NCI-H1092 treated with DMSO at 0.1 percent for 48 hours (cell line): Measurements from ENCODE around the gene ADGRB2.

Source experiments
- DNase-seq: peaks from one replicate; lab custom pipeline; 2025; lab: John Stamatoyannopoulos, UW

ADGRB2 gene

DNA sequence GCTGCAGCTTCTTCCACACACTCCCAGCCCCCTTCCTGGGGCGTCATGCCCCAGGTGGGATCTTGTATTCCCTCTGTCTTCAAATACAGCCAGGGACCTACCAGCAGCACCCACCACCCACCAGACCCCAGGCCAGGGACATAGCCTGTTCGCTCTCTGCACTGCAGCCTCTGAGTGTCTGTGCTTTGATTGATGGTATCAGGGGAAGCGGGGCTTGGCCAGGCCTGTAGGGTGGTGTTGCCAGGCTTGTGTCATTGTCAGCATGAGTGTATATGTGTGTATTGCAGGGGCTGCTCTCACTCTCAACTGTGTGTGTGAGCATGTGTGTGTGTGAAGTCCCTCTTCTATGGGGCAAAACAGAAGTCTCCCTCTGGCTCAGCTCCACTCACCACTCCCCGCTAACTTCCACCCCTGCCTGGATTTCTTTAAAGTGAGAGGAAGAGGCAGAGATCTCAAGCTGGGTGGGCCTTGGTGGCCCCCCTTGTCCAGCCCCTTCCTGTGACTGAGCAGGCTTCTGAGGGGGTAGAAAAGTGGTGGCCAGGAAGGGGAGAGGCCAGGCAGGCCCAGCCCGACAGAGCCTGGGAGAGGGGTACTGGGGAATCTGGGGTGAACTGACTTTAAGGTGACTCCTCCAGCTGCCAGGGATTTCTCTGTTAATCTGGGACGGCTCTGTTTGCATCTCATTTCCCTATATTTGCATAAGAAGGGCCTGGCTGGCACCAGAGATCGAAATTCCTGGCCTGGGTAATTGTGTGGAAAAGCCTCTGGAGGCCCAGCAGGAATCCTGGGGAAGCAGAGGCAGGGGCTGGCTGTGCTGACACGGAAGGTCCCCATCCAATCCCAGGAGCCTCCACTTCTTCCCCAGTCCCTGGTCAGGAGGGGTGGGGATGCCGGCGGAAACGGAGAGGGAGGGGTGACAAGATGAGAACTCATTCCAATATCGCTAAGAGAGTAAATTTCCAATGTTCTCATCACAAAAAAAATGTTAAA is 18.6 kb upstream of the ADGRB2 start:
- no peak for DNase-seq

DNA sequence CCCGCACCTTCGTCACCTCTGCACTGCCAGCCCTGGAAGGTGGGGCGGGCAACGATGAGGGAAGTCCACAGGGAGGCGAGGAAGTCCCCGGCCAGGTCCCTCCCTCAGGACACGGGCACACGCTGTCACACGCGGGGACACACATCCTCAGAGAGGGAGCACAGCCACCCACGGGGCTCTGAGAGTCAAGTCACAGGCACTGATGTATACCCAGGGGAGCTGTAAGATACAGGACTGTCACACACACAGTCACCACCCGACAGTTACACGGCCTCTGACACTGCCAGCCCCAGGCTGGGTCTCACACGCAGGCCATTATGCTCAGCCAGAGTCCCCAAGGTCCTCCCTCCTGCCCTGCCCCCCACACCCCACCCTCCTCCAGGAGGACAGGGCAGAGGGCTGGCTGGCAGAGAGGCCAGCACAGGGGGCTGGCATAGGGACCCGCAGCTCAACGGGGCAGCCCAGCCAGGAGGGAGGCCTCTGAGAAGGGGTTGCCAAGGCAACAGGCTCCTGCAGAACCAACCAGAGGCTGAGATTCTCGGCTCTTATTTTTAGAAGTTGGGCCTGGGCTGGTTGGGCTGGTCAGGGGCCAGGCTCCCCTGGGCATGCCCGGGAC is 17.7 kb upstream of the ADGRB2 start:
- no peak for DNase-seq

DNA sequence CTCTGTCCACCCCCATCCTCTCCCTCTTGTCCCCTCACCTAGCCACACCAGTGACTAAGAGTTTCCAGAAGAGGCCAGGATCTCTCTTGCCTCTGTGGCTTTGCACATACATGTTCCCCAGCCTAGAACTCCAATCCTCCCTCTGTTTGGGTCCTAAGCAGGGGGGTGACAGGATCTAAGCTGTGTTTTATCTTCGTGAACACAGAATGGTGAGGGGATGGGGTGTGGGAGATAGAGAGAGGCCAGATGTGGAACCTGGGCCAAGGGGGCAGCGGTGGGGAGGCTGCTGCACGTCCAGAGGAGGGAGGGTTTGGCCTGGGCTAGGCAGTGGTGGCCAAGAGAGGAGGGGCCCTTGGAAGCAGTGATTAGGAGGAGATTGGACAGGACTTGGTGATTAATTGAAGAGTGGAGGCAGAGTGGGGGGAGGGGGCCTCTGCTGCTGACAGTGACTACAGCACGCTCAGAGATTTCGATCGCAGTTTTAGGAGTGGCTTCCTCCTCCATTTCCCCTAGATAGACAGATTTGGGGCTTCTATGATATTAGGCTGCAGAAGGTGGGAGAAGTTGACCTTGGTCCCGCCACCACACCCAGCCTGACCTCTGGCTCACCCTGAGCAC is 17.1 kb upstream of the ADGRB2 start:
- DNase-seq = no peak

DNA sequence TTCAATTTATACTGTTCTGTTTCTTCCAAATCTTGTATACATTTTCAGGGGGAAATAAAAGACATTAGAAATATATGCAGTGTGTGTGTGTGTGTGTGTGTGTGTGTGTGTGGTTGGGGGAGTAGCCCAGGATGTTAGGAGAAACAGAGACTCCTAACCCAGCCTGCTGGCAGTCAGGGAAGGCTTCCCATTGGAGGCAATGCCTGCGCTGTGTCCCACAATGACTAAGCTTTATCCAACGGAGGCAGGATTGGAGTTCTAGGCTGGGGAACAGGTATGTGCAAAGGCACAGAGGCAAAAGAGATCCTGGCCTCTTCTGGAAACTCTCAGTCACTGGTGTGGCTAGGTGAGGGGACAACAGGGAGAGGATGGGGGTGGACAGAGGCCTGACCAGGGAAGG is 16.5 kb upstream of the ADGRB2 start:
- no peak for DNase-seq

DNA sequence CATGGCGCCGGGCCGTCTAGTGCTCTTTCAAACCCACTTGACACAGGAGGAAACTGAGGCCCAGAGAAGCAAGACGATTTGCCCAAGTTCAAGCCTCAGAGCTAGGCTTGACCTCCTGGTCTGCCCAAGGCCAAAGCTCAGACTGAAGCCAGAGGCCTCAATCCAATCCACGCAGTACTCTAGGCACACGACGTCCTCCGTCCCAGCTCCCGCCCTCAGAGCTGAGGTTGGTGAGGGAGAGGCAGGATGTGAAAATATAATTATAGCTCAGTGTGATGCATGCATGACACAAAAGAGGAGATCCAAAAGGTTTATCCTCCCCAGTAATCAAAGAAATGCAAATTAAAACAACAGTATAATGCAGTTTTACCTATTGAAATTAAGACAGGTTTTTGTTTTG is 15.5 kb upstream of the ADGRB2 start:
- DNase-seq = no peak

DNA sequence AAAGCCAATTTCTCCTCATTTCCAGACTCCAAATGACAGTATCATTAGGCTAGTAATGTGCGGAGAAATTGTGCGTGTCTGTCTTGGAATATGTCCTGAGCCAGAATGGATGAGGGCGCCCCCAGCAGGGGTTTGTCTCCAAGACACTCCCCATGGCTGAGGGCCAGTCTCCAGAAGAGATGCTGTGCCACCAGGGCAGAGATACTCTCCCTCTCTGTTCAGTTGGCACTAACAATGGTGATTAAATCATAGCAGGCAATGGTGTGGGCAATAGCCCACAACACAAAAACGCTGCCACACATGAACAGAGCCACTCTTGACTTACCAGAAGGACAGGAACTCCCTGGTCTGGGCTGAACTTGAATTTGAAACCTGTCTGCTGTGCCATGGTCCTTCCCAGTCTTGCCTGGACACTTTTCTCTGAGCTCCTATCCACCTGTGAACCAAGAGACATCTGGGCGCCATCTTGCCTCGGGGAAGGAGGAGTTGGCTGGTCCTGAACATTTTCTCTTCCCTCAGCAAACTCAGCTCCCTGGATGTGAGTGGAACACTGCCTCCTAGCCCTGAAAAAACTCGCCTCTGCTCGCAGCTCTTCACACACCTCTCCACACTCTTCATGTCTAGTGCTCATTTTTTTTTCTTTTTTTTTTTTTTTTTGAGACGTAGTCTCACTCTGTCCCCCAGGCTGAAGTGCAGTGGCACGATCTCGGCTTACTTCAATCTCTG is 14.8 kb upstream of the ADGRB2 start:
- DNase-seq = no peak

DNA sequence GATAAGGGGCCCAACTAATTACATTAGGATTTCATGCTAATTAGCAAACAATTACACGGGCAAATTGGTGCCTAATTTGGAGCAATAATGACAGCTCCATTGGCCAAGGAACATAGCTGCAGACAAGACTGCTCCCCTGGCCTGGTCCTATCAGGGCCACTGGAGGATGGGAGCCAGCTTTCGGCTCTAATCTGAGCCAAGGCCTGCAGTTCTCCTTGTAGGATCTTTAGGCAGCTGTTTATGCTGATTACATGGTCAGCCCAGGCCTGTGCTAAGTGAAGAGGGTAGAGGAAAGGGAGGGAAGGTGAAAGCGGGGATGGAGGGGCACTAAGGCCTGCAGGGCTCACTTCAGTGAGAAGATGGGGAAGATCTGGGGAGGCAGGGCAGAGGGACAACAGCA is 12.4 kb upstream of the ADGRB2 start:
- DNase-seq = no peak

DNA sequence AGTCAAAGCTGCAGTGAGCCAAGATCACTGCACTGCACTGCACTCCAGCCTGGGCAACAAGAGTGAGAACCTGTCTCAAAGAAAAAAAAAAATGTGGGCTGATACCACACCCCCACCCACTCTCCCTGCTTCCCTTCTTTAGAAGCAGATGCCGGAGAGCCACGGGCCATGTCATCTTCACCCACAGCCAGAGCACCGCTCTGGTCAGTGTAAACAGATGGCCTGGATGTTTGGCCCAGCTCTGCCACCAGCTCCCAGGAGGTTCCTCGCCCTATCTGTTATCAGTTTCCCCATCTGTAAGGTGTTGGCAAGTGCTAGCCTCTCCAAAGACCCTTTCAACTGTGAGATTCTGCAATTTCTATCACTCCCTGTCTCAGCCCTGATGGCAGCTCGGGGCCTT is 11.9 kb upstream of the ADGRB2 start:
- no peak for DNase-seq

DNA sequence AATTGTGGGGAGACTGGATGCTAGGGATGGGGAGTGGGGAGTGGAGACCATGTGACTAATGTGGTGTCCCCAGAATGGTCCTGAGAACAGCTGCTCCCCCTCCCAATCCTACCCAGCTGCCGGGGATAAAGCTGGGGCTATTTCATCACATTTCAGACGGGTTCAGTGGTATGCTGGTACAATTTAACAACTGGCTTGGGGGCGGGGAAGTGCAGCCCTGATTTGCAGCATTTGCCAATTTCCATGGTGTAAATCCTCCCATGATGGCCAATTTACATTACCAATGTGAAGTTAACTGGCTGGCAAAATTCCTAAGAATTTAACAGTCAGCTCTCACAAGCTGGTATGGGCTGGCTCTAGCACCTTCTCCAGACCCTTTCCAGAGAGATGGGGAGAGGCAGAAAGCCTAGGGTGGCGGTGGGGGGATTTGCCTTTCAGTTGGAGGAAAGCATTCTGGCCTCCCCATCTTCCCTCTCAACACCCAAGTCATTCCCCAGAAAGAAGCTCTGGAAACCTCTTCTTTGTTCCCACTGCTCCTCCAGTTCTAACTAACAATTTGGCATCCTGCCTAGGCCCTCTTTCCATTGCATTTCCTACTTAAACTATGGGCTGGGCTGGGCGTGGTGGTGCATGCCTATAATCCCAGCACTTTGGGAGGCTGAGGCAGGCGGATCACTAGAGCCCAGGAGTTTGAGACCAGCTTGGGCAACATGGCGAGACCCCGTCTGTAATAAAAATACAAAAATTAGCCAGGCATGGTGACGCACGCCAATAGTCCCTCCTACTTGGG is 11.3 kb upstream of the ADGRB2 start:
- DNase-seq = no peak

DNA sequence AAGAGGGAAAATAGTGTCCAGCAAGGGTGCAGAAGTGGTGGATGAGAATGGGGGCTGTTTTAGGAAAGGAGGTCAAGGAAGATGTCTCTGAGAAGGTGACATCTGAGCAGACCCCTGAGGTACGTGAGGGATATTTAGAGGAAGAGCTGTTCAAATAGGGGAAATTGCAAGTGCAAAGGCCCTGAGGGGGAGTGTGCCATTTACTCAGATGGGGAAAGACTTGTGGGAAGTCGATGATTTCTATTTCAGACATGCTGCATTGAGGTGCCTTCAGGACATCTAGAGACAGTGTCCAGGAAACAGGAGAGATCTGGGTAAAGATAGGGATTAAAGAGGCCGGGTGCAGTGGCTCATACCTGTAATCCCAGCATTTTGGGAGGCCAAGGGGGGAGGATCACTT is 10.4 kb upstream of the ADGRB2 start:
- DNase-seq = no peak

DNA sequence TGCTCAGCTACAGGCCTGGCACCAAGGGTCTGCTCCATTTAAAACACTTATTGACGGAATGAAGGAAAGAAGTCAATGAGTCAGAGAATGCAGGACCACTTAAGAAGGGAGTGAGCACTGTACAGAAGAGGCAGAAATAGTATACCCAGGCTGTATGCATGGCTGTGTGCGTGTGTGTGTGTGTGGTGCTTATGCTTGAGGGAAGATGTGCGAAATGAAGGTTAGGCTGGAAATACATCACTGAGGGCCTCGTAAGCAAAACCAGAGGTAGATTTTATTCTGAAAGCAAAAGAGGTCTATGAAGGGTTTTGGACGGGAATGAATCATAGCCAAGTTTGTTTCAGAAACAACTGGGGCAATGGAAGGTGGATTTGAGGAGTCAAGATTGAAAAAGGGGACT is 9.7 kb upstream of the ADGRB2 start:
- no peak for DNase-seq

DNA sequence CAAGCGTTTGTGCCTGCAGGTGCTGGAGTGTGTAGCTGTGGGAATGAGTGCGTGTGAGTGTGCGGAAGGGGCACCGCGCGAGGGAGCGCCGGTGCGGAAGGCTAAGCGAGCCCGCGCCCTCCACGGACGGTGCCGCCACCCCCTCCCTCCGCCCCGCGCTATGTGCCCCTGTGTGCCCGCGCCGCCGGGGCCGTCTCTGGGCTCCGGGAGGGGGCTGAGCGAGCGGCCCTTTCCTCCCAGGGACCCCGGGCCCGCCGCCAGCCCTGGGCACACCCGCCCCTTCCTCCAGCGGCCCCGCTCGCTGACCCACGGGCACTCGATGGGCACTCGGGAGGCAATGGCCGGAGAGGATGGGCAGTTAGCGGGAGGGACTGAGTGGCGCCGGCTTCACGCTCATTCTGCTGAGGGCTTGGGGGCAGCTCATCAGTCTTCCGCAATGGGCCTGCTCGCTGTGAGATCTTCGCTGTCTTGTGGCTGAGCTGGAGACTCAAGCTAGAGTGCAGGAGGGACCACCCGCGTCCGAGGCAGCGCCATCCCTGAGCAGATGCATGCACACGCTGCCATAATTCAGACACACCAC is 8.6 kb upstream of the ADGRB2 start:
- DNase-seq = no peak

DNA sequence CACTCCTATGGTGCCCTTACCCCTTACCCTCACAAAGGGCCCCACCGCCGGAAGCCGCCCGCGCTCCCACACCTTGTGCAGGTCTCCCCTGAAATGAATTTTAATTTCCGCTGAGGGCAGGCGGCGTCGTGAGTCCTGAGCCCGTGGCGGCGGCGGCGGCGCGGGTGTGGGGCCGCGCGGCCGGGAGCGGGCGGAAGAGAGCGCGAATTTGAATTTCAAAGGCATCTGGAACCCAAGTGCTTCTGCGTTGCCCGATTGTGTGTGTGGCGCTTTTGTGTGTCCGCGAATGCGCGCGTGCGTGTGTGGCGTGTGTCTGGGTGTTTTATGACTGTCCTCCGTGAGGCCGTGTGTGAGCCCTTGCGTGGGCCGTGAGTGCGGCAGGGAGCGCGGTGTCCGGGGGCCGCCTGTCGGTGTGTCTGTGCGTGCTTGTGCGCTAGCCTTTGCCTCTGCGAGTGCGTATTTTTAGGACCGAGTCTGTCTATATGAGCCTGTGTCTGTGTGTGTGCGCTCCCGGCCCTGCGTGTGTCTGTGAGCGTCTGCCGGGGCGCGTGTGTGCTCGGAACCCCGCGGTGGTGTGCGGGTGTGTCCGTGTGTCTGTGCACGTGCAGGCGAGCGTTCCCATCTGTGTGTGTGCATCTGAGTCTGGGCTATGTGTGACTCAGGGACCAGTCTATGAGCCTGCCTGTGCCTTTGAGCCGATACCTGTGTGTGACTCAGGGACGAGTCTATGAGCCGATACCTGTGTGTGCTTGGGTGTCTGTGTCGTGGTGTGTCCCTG is 7.9 kb upstream of the ADGRB2 start:
- DNase-seq = no peak

DNA sequence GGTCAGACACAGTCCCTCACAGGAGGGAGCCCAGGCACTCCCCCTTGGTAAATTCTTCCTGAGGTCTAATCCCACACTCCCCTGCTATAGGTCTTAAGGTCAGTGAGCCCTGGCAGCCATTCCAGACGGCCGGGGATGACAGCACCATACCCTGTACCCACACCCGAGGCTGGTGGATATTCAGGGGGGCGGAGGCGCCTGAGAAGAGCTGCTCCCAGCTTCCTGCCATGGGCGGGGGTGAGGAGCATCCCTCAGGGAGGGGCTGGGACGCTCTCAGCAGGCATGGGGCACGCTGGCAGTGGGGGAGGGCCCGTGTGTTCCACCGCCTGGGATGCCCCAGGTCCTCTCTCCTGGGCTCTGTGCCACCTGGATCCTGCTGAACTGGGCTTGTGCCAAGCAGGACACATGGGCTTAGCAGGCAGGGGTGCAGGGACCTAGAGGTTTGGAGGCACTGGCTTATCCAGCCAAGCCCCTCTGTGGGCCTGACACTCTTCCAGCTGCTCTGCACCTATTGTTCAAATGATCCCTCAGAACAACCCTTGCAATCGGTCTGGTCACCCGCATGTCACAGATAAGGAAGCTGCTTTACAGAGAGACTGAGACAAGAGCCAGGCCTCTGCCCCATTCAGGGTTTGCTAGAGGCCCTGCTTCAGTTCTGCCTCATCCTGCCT is 5.7 kb upstream of the ADGRB2 start:
- DNase-seq = peak; percentile 65

DNA sequence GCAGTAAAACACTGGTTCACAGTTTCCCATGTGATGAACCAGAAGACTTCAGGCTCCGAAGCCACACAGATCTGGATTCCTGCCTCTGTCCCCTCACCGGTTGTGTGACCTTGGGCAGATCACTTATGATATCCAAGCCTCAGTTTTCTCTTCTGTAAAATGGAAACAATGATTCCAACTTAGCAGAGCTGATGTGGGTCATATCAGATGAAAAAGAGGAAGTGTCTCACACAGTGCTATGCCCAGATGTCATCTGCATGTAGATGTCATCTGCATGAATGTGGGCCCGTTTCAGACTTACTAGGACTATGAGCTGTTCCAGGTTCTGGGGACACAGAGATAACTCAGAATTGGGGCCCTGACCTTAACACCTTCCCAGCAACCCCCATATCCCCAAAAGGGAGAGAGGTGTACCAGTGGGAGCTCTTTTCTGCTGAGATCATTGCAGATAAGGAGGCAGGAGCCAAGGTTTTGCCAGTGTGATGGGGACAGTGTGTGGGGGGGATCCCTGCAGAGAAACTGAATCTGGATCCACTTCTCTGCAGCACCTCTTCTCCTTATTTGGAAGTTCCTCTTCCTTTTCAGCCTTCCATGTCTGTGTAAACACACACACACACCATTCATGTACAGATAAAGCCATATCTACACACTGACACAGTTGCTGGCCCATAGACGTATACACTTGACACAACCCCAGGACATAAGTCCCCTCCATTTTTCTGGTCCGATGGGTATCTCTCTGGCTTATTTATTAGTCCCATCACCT is 5.0 kb upstream of the ADGRB2 start:
- no peak for DNase-seq

DNA sequence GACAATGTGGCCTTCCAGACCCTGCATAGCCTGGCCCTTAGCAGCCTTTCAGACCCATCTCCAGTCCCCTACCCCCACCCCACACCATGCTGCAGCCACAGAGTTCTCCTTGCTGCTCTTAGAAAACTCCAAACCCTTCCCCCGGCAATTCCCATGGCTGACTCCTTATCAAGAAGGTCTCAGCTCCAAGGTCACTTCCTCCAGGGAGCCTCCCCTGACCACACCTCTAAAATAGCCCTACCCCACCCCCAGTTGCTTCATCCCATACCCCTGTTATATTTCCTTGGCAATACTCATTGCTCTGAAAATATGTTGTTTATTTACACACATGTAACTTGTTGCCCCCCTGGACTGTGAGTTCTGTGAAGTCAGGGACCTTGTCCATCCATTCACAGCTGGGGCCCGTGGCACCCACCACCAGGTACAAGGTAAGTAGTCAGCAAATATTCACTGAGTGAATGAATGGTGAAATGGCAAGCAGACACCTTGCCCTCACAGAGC is 4.3 kb upstream of the ADGRB2 start:
- no peak for DNase-seq

DNA sequence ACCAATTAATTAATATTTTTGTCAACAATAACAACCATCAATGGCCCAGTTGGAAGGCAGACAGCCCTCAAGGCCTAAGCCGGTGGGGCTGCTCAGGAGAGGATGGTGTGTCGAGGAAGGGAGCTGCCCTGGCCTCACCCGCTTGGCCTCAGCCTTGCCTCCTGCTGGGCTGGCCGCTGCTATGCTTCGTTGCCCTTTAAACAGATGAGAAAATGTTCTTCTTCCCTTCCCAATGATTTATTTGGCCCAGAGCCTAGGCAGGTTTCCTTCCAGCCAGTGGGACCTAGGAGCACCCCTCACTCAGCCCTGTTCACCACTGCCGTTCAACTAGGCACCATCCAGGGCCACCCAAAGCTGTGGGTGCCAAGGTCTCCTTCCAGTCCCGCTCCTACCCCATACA is 3.1 kb upstream of the ADGRB2 start:
- DNase-seq = peak; percentile 28

DNA sequence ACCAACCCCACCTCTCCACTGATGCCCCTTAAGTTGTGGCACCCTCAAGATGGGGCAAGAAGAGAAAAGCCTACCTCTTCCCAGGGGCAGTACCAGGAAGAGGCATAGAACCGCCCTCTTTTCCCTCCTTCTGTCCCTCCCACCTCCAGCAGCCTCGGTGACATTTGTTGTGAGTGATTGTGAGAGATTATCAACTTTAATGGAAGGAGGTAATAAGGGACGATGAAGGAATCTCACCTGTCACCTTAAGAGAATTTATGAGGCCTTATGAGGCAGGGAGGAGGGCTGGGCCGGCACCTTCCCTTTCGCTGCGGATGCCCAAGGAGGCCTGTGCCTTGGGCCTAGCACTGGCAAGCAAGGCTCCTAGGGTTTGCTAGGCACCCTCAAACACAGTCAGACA is 1.4 kb upstream of the ADGRB2 start:
- no peak for DNase-seq

DNA sequence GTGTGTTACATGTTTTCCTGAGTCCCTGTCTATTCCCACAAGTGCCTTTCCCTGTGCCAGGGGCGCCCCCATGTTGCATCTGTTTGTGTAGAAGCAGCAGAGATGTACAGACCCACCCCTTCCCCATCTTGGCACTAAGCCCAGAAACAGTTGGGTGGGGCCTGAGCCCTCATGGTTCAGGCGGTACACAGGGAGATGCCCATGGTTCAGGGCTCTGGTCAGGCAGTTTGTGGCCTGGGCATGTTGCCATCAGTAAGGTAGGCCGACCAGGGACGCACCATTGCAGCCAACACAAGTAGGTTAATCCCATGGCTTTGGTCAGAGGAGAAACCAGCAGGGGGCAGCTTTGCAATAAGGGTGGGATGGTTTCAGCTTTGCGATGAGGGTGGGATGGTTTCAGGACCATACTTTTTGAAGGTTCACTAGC is 914 bp upstream of the ADGRB2 start:
- DNase-seq = peak; percentile 57
